Stimulated activated naive CD8-positive, alpha-beta T cell treated with anti-CD3 and anti-CD28 coated beads, Interleukin-15, amount 100 ng/mL, for 72 hours (primary cell): ENCODE measurements around the gene HPSE.

Experiments
- ATAC-seq: fragments of 150-1000 bp; cut with Tn5 transposase; 2 replicates; pipeline ENCODE4 v1.10.0; 2021; ENCODE audit warnings: mild to moderate bottlenecking, moderate library complexity
- DNase-seq, 2 donors: peaks; one replicate each; pipeline ENCODE4 v3.0.0; 2021 to 2022
- H3K27ac Mint-ChIP-seq, 2 donors: one replicate each; pipeline ENCODE4 v1.8.0; 2022; ENCODE audit warnings: mild to moderate bottlenecking in 2 of 2, mixed read lengths in 2 of 2, moderate library complexity in 2 of 2
- H3K27me3 Mint-ChIP-seq: one replicate; pipeline ENCODE4 v1.8.0; 2022; ENCODE audit warnings: mixed read lengths
- H3K4me1 Mint-ChIP-seq: one replicate; pipeline ENCODE4 v1.8.0; 2022; ENCODE audit warnings: mild to moderate bottlenecking, mixed read lengths
- H3K4me3 Mint-ChIP-seq, 2 donors: one replicate each; pipeline ENCODE4 v1.8.0; 2022; ENCODE audit warnings: mild to moderate bottlenecking in 2 of 2, mixed read lengths in 2 of 2, moderate library complexity in 1 of 2
- H3K9me3 Mint-ChIP-seq, 2 donors: one replicate each; pipeline ENCODE4 v1.8.0; 2022; ENCODE audit warnings: mixed read lengths in 2 of 2

HPSE gene

DNA sequence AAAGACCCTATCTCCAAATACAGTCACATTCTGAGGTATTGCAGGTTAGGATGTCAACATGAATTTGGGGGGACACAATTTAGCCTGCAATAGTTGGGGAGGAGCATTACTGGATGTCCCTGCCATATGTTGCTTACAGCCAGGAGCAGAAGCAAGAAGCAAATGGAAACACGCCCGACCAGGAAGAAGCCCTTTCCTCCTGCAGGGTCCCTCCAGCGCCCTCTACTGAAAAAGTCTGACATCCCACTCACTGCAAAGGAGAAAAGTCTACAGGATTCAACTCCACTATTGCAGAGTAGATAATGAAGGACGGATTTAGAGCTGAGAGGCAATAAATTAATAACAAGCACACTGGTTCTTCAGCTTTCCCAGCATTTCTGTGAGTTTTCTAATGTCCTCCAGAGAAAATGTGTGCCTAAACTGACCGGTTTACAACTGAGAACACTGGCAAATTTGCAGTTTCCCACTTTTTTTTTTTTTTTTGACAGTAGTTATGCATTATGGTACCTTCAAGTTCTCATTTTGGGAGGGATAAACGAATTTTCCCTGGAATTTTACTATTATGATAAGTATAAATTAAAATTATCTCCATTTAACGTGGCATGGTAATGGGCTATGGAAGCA is 81.8 kb downstream of the HPSE start:
- Mint-ChIP-seq H3K9me3 (no peaks in the 10 kb centered on the region), H3K27me3 (no peaks in the 10 kb centered on the region), H3K27ac (no peak overlapping the region), H3K4me3 (peak overlapping the region in 1 of 2 donors; percentile 33), H3K4me1 (peaks cover 26% of the 10 kb centered on the region)
- peak; percentile 65 to 73 for DNase-seq
- ATAC-seq, result peak; percentile 85

DNA sequence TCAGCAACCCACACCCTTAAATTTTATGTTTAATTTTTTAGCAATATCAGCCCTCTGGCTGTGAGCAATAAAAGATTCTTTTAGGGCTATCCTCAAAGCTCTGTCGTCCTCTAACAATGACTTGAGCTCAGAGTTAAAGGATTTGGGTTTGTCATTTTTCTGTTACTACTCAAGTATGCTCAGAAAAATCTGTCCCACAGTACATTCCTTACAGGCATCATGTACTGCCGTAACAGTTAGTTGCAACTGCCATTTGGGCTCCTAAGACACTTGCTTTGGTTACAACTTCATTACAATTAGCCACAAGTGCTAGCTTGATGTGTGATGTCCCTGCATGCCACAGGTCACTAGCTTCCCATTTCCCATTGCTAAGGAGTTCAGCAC is 83.2 kb downstream of the HPSE start:
- Mint-ChIP-seq H3K4me3 (no peak overlapping the region), H3K4me1 (peaks cover 26% of the 10 kb centered on the region), H3K27me3 (no peaks in the 10 kb centered on the region), H3K27ac (no peak overlapping the region), H3K9me3 (no peaks in the 10 kb centered on the region)
- peak; percentile 32 for ATAC-seq
- DNase-seq, result no peak

DNA sequence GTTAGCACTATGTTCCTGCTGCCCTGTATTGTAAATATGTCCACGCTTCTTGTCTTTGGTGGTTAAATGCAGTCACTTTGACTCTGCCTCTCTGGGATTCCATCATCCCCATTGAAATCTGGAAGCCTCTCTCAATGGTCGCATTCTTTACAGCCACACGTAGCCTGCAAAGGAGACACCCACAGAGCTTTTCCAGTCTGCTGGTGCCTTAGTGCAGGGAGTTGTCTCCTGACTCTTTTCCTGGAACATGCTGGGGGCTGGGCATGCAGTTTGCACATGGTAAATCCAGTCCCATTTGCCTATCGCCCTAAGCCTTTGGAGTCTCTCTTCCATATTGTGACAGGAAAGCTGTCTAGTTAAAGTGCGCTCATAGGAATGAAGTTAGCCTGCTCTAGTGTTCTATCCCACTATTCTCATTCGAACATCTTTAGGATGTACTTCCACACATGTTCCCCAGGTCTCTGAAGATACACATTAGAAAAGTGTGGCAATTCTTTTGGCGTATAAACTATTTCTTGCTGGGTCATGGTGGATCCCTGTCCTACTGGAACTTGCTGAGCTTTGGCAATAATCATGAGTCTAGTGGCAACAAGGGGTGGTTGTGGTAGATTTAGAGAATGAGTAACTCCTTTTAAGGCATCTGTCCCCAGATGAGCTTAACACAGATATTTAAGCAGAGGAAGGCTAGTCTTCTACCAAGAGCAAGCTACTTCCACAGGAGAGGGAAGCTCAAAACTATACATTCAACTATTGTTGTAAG is 83.8 kb downstream of the HPSE start:
- H3K4me3 Mint-ChIP-seq, result no peak overlapping the region

DNA sequence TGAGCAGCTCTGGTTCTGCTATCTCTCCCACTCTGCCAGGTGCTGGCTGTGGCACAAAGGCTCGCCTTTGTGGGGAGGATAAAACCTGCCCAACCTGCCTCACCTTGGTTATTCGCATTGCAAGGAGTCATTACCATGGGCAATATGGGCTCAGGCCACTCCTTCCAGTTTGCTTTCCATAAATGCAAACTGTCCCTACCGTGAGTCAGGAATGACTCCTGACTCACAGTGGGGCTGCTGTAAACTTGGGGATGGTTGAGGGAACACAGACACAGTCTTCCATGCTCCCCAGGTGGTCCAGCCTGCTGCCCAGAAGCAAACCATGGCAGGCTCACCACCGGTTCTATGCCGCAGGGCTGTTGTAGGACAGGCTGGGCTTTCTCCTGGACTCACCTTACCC is 86.2 kb downstream of the HPSE start:
- ATAC-seq (no peak), DNase-seq (no peak)
- Mint-ChIP-seq H3K27me3 (peaks cover 8% of the 10 kb centered on the region), H3K4me3 (no peak overlapping the region), H3K9me3 (peaks cover 6 to 12% of the 10 kb centered on the region in 2 donors), H3K27ac (no peak overlapping the region), H3K4me1 (peaks cover 26% of the 10 kb centered on the region)

More for the DNA sequence above, 83.8 kb downstream of the HPSE start:
- no peaks in the 10 kb centered on the region for H3K27me3 Mint-ChIP-seq
- H3K27ac Mint-ChIP-seq, result peak overlapping the region in 1 of 2 donors; percentile 47
- no peak for DNase-seq
- no peaks in the 10 kb centered on the region for H3K9me3 Mint-ChIP-seq
- peak; percentile 20 for ATAC-seq
- H3K4me1 Mint-ChIP-seq, result peaks cover 26% of the 10 kb centered on the region

DNA sequence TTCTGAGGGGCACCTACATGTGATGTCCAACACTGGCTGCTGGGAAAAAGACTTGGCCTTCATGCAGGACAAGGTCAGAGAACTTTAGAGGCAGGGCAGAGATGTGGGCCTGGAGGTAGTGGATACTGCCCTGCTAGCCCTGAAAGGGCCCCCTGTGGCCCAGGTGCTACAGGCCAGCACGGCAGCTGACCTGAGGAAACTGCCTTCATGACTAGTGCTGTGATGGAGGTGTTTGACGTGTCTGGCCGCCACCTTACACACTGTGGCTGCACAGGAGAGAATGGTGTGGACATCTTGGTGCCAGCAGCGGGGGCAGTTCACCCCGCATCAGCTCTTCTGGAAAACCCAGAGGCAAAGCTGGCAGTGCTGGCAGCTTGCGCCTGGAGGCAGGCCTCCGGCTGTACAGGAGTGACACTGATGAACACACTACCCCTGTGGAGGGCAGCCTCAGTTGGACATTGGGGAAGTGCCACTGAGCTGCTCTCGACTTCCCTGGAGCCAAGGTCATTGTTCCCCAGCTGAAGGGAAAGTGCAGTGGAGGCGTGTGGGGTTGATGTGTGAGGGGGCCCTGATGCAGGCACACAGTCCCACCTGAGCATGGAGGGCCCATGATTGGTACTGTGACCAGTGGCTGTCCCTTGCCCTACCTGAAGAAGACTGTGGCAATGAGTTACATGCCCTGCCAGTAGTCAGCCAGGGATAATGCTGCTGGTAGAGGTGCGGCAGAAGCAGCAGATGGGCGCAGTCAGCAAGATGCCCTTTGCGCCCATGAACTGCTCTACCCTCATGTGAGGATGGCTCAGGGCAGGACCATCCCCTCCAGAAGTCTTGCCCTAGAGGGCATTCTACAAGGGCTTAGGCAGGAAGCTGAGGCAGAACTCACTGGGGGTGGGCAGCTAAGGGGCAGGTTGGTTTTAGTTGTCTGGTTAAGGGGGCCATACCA is 87.0 kb downstream of the HPSE start:
- H3K27ac Mint-ChIP-seq, result peak overlapping the region; percentile 50 to 64
- ATAC-seq (peak; percentile 31), DNase-seq (no peak)
- H3K4me1 Mint-ChIP-seq, result peaks cover 27% of the 10 kb centered on the region
- peaks cover 6 to 12% of the 10 kb centered on the region in 2 donors for H3K9me3 Mint-ChIP-seq
- H3K4me3 Mint-ChIP-seq, result no peak overlapping the region
- peaks cover 8% of the 10 kb centered on the region for H3K27me3 Mint-ChIP-seq
